GM10847 (cell line): ENCODE measurements around the gene RPAP2.

Experiments
- POLR2A ChIP-seq: IDR thresholded peaks from 2 replicates; pipeline ENCODE4 v1.6.1; 2011; ENCODE audit not compliant: insufficient read length; ENCODE audit errors: extremely low read depth

RPAP2 gene

GRCh38 chr1:92315766-92316599, 17.1 kb downstream of the RPAP2 start:
- no peak for TF ChIP-seq POLR2A

GRCh38 chr1:92317836-92318493, 19.1 kb downstream of the RPAP2 start:
- no peak for TF ChIP-seq POLR2A

- no peak for TF ChIP-seq POLR2A
These were observed 24.9 kb downstream of the RPAP2 start for GRCh38 chr1:92323473-92324453.

- TF ChIP-seq POLR2A, result no peak
These were observed 25.9 kb downstream of the RPAP2 start for GRCh38 chr1:92324784-92325183.

- no peak for TF ChIP-seq POLR2A
These were observed 27.8 kb downstream of the RPAP2 start for GRCh38 chr1:92326681-92327080.

GRCh38 chr1:92327794-92328193, 28.9 kb downstream of the RPAP2 start:
- no peak for TF ChIP-seq POLR2A

- TF ChIP-seq POLR2A, result no peak
These were observed 30.7 kb downstream of the RPAP2 start for GRCh38 chr1:92329347-92330129.

- no peak for TF ChIP-seq POLR2A
These were observed 34.8 kb downstream of the RPAP2 start for GRCh38 chr1:92333668-92334067.

- TF ChIP-seq POLR2A, result no peak
These were observed 41.3 kb downstream of the RPAP2 start for GRCh38 chr1:92340154-92340553.

GRCh38 chr1:92342401-92342800, 43.5 kb downstream of the RPAP2 start:
- TF ChIP-seq POLR2A, result no peak

- TF ChIP-seq POLR2A, result no peak
These were observed 44.2 kb downstream of the RPAP2 start for GRCh38 chr1:92343061-92343460.

- no peak for TF ChIP-seq POLR2A
These were observed 48.2 kb downstream of the RPAP2 start for GRCh38 chr1:92346866-92347640.

- TF ChIP-seq POLR2A, result no peak
These were observed 54.0 kb downstream of the RPAP2 start for GRCh38 chr1:92352856-92353255.

GRCh38 chr1:92354259-92354658, 55.4 kb downstream of the RPAP2 start:
- TF ChIP-seq POLR2A, result no peak
